Measurements from ENCODE around the gene ACSM2A.
"Not testable (repeated sequence)": the region's sequence is repeated elsewhere in the genome, so short reads cannot be mapped to it uniquely, and the experiment has no call there.

The ACSM2A gene

GRCh38 chr16:20491448-20491847 is 40.1 kb downstream of the ACSM2A start:
- not testable (repeated sequence) for H3K4me3 ChIP-seq (ENCODE audit: low read length in 2 of 2); H2BK12ac ChIP-seq (ENCODE audit: low read length); H2AK5ac ChIP-seq (ENCODE audit: low read depth, low read length); H3K36me3 ChIP-seq (replicated peaks in 1 of 2; ENCODE audit: control insufficient read depth in 2 of 2, insufficient read depth in 2 of 2, low read length in 2 of 2); H3K79me1 ChIP-seq (ENCODE audit: low read depth, low read length); H4K8ac ChIP-seq (ENCODE audit: low read depth, low read length); H3K23ac ChIP-seq (ENCODE audit: low read depth, low read length, poor library complexity); H2BK120ac ChIP-seq (ENCODE audit: low read depth, low read length); H3K27me3 ChIP-seq (ENCODE audit: control insufficient read depth in 3 of 3, insufficient read depth in 3 of 3, low read depth in 1 of 3, low read length in 3 of 3); H3K27ac ChIP-seq (replicated peaks; ENCODE audit: low read length); H3K4me1 ChIP-seq (ENCODE audit: control insufficient read depth in 2 of 2, insufficient read depth in 1 of 2, low read depth in 1 of 2, low read length in 2 of 2); H2BK5ac ChIP-seq (ENCODE audit: low read length); DNase-seq (ENCODE audit: low spot score); H2AFZ ChIP-seq (ENCODE audit: low read length); H3K14ac ChIP-seq (ENCODE audit: low read length); H2BK15ac ChIP-seq (ENCODE audit: low read length); H4K91ac ChIP-seq (ENCODE audit: low read depth, low read length, poor library complexity); H3K4me2 ChIP-seq (ENCODE audit: insufficient read depth, low read length, poor library complexity, severe bottlenecking); H3K9ac ChIP-seq (ENCODE audit: low read depth, low read length, poor library complexity); H3K4ac ChIP-seq (ENCODE audit: low read length); H3K18ac ChIP-seq (ENCODE audit: low read length); H3K9me3 ChIP-seq (replicated peaks in 1 of 2; ENCODE audit: control insufficient read depth in 2 of 2, insufficient read depth in 1 of 2, low read depth in 1 of 2, low read length in 2 of 2)
- no CpG with 5 or more reads among the region's 11 CpGs for WGBS, 2 donors (ENCODE audit: extremely low coverage in 2 of 2, insufficient read length in 2 of 2, insufficient replicate concordance in 1 of 2)

- no peak overlapping the region for H3K14ac ChIP-seq (ENCODE audit: low read length)
These were observed 53.1 kb downstream of the ACSM2A start for GRCh38 chr16:20504418-20504817.

GRCh38 chr16:20507280-20507679 is 56.0 kb downstream of the ACSM2A start:
- H2BK15ac ChIP-seq (ENCODE audit: low read length) = no peak overlapping the region
- DNase-seq (ENCODE audit: low spot score) = no peak

More at GRCh38 chr16:20504418-20504817, 53.1 kb downstream of the ACSM2A start:
- H2BK15ac ChIP-seq (ENCODE audit: low read length) = no peak overlapping the region
- H3K79me1 ChIP-seq (ENCODE audit: low read depth, low read length) = no peaks in the 10 kb centered on the region
- H2BK120ac ChIP-seq (ENCODE audit: low read depth, low read length) = no peak overlapping the region
- no peak overlapping the region for H3K18ac ChIP-seq (ENCODE audit: low read length)
- H4K91ac ChIP-seq (ENCODE audit: low read depth, low read length, poor library complexity) = no peak overlapping the region
- H3K4ac ChIP-seq (ENCODE audit: low read length) = no peak overlapping the region
- no peak overlapping the region for H3K23ac ChIP-seq (ENCODE audit: low read depth, low read length, poor library complexity)
- H3K4me2 ChIP-seq (ENCODE audit: insufficient read depth, low read length, poor library complexity, severe bottlenecking) = no peak overlapping the region
- no peak overlapping the region for H4K8ac ChIP-seq (ENCODE audit: low read depth, low read length)
- H3K27me3 ChIP-seq (ENCODE audit: control insufficient read depth in 3 of 3, insufficient read depth in 3 of 3, low read depth in 1 of 3, low read length in 3 of 3) = no peaks in the 10 kb centered on the region
- H3K4me3 ChIP-seq (ENCODE audit: low read length in 2 of 2) = no peak overlapping the region
- H2AFZ ChIP-seq (ENCODE audit: low read length) = no peak overlapping the region
- H2BK12ac ChIP-seq (ENCODE audit: low read length) = no peak overlapping the region
- H2AK5ac ChIP-seq (ENCODE audit: low read depth, low read length) = no peak overlapping the region
- DNase-seq (ENCODE audit: low spot score) = no peak
- no peak overlapping the region for H3K9ac ChIP-seq (ENCODE audit: low read depth, low read length, poor library complexity)
- H3K27ac ChIP-seq (replicated peaks; ENCODE audit: low read length) = no peak overlapping the region
- H2BK5ac ChIP-seq (ENCODE audit: low read length) = no peak overlapping the region
- H3K36me3 ChIP-seq (replicated peaks in 1 of 2; ENCODE audit: control insufficient read depth in 2 of 2, insufficient read depth in 2 of 2, low read length in 2 of 2) = no peaks in the 10 kb centered on the region
- no peaks in the 10 kb centered on the region for H3K4me1 ChIP-seq (ENCODE audit: control insufficient read depth in 2 of 2, insufficient read depth in 1 of 2, low read depth in 1 of 2, low read length in 2 of 2)
- H3K9me3 ChIP-seq (replicated peaks in 1 of 2; ENCODE audit: control insufficient read depth in 2 of 2, insufficient read depth in 1 of 2, low read depth in 1 of 2, low read length in 2 of 2) = peaks cover 0 to 11% of the 10 kb centered on the region in 2 donors
- no CpG with 5 or more reads among the region's 1 CpG for WGBS, 2 donors (ENCODE audit: extremely low coverage in 2 of 2, insufficient read length in 2 of 2, insufficient replicate concordance in 1 of 2)

GRCh38 chr16:20510323-20510722 is 59.0 kb downstream of the ACSM2A start:
- no peak overlapping the region for H2AK5ac ChIP-seq (ENCODE audit: low read depth, low read length)
- no peak overlapping the region for H3K4me3 ChIP-seq (ENCODE audit: low read length in 2 of 2)
- H3K27me3 ChIP-seq (ENCODE audit: control insufficient read depth in 3 of 3, insufficient read depth in 3 of 3, low read depth in 1 of 3, low read length in 3 of 3) = no peaks in the 10 kb centered on the region
- H2BK120ac ChIP-seq (ENCODE audit: low read depth, low read length) = no peak overlapping the region
- H3K4me2 ChIP-seq (ENCODE audit: insufficient read depth, low read length, poor library complexity, severe bottlenecking) = no peak overlapping the region
- H2BK5ac ChIP-seq (ENCODE audit: low read length) = no peak overlapping the region
- H3K14ac ChIP-seq (ENCODE audit: low read length) = no peak overlapping the region
- H3K23ac ChIP-seq (ENCODE audit: low read depth, low read length, poor library complexity) = no peak overlapping the region
- H2BK12ac ChIP-seq (ENCODE audit: low read length) = no peak overlapping the region
- H2BK15ac ChIP-seq (ENCODE audit: low read length) = no peak overlapping the region
- H2AFZ ChIP-seq (ENCODE audit: low read length) = no peak overlapping the region
- peaks cover 0 to 9% of the 10 kb centered on the region in 2 donors for H3K9me3 ChIP-seq (replicated peaks in 1 of 2; ENCODE audit: control insufficient read depth in 2 of 2, insufficient read depth in 1 of 2, low read depth in 1 of 2, low read length in 2 of 2)
- no peaks in the 10 kb centered on the region for H3K4me1 ChIP-seq (ENCODE audit: control insufficient read depth in 2 of 2, insufficient read depth in 1 of 2, low read depth in 1 of 2, low read length in 2 of 2)
- H3K18ac ChIP-seq (ENCODE audit: low read length) = no peak overlapping the region
- no peak overlapping the region for H3K27ac ChIP-seq (replicated peaks; ENCODE audit: low read length)
- DNase-seq (ENCODE audit: low spot score) = no peak
- H3K4ac ChIP-seq (ENCODE audit: low read length) = no peak overlapping the region
- no peaks in the 10 kb centered on the region for H3K36me3 ChIP-seq (replicated peaks in 1 of 2; ENCODE audit: control insufficient read depth in 2 of 2, insufficient read depth in 2 of 2, low read length in 2 of 2)
- no peak overlapping the region for H4K91ac ChIP-seq (ENCODE audit: low read depth, low read length, poor library complexity)
- H4K8ac ChIP-seq (ENCODE audit: low read depth, low read length) = no peak overlapping the region
- H3K9ac ChIP-seq (ENCODE audit: low read depth, low read length, poor library complexity) = no peak overlapping the region
- no CpG with 5 or more reads among the region's 1 CpG for WGBS, 2 donors (ENCODE audit: extremely low coverage in 2 of 2, insufficient read length in 2 of 2, insufficient replicate concordance in 1 of 2)
- no peaks in the 10 kb centered on the region for H3K79me1 ChIP-seq (ENCODE audit: low read depth, low read length)

More at GRCh38 chr16:20507280-20507679, 56.0 kb downstream of the ACSM2A start:
- Histone ChIP-seq H3K9me3 (replicated peaks in 1 of 2; ENCODE audit: control insufficient read depth in 2 of 2, insufficient read depth in 1 of 2, low read depth in 1 of 2, low read length in 2 of 2) (peaks cover 0 to 11% of the 10 kb centered on the region in 2 donors), H3K27me3 (ENCODE audit: control insufficient read depth in 3 of 3, insufficient read depth in 3 of 3, low read depth in 1 of 3, low read length in 3 of 3) (no peaks in the 10 kb centered on the region), H4K91ac (ENCODE audit: low read depth, low read length, poor library complexity) (no peak overlapping the region), H2AK5ac (ENCODE audit: low read depth, low read length) (no peak overlapping the region), H2BK5ac (ENCODE audit: low read length) (no peak overlapping the region), H3K9ac (ENCODE audit: low read depth, low read length, poor library complexity) (no peak overlapping the region), H3K14ac (ENCODE audit: low read length) (no peak overlapping the region), H2BK120ac (ENCODE audit: low read depth, low read length) (no peak overlapping the region), H3K4me2 (ENCODE audit: insufficient read depth, low read length, poor library complexity, severe bottlenecking) (no peak overlapping the region), H2BK12ac (ENCODE audit: low read length) (no peak overlapping the region), H3K79me1 (ENCODE audit: low read depth, low read length) (no peaks in the 10 kb centered on the region), H4K8ac (ENCODE audit: low read depth, low read length) (no peak overlapping the region), H3K4me3 (ENCODE audit: low read length in 2 of 2) (no peak overlapping the region), H3K27ac (replicated peaks; ENCODE audit: low read length) (no peak overlapping the region), H3K23ac (ENCODE audit: low read depth, low read length, poor library complexity) (no peak overlapping the region), H3K36me3 (replicated peaks in 1 of 2; ENCODE audit: control insufficient read depth in 2 of 2, insufficient read depth in 2 of 2, low read length in 2 of 2) (no peaks in the 10 kb centered on the region), H2AFZ (ENCODE audit: low read length) (no peak overlapping the region), H3K4ac (ENCODE audit: low read length) (no peak overlapping the region), H3K18ac (ENCODE audit: low read length) (no peak overlapping the region), H3K4me1 (ENCODE audit: control insufficient read depth in 2 of 2, insufficient read depth in 1 of 2, low read depth in 1 of 2, low read length in 2 of 2) (no peaks in the 10 kb centered on the region)
- WGBS, 2 donors (ENCODE audit: extremely low coverage in 2 of 2, insufficient read length in 2 of 2, insufficient replicate concordance in 1 of 2) = no CpG with 5 or more reads among the region's 2 CpGs
